ENCODE results near the gene VEGFA.

The VEGFA gene

GRCh38 chr6:43784049-43784855 is 14.2 kb downstream of the VEGFA start:
- DNase-seq (ENCODE audit: low read depth, low spot score) = no peak
- TF ChIP-seq CTCF (IDR thresholded peaks at IDR 0.05; ENCODE audit: low read depth, low read length) = no peak
- in situ Hi-C loops (cut with HindIII; ENCODE audit: low sequenced_read_pairs) = no loop called here
- H3K4me3 ChIP-seq (ENCODE audit: low read depth, low read length) = no peak overlapping the region

DNA sequence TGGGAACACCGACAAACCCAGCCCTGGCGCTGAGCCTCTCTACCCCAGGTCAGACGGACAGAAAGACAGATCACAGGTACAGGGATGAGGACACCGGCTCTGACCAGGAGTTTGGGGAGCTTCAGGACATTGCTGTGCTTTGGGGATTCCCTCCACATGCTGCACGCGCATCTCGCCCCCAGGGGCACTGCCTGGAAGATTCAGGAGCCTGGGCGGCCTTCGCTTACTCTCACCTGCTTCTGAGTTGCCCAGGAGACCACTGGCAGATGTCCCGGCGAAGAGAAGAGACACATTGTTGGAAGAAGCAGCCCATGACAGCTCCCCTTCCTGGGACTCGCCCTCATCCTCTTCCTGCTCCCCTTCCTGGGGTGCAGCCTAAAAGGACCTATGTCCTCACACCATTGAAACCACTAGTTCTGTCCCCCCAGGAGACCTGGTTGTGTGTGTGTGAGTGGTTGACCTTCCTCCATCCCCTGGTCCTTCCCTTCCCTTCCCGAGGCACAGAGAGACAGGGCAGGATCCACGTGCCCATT is 15.3 kb downstream of the VEGFA start:
- no peak overlapping the region for H3K4me3 ChIP-seq (ENCODE audit: low read depth, low read length)
- TF ChIP-seq CTCF (IDR thresholded peaks at IDR 0.05; ENCODE audit: low read depth, low read length) = no peak
- in situ Hi-C loops (cut with HindIII; ENCODE audit: low sequenced_read_pairs) = no loop called here
- DNase-seq (ENCODE audit: low read depth, low spot score) = no peak

GRCh38 chr6:43785904-43786303 is 15.9 kb downstream of the VEGFA start:
- in situ Hi-C loops (cut with HindIII; ENCODE audit: low sequenced_read_pairs) = no loop called here
- no peak for TF ChIP-seq CTCF (IDR thresholded peaks at IDR 0.05; ENCODE audit: low read depth, low read length)
- H3K4me3 ChIP-seq (ENCODE audit: low read depth, low read length) = no peak overlapping the region
- DNase-seq (ENCODE audit: low read depth, low spot score) = no peak

DNA sequence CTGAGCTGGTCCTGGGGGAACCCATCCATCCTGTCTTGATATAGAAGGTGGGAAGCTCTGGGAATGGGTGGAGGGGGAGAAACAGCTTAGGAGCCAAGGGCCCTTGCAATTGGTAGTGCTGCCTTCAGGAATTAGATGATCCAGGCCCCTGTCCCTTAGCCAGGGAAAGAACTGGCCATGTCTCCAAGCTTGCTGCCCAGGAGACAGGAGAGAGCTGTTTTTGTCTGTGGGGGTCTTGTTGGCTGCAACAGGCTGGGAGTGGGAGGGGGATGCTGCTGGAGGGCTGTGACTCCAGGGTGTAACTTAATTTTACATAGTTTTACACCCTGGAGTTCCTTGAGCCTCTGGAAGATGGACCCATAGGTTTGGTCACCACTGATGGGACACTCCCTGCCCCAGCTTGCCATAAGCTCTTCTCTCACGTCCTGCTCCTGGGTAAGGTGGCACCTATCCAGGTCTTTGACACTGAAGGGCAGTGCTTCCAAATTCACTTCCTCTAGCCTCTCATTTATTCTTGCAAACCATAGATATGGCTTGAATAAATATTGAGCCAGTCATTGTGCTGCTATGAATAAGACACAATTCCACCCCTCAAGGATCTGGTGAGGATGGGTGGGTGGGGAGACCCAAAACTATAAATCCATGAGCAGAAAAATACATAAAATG is 16.8 kb downstream of the VEGFA start:
- H3K4me3 ChIP-seq (ENCODE audit: low read depth, low read length) = no peak overlapping the region
- peak; percentile 13 for DNase-seq (ENCODE audit: low read depth, low spot score)
- TF ChIP-seq CTCF (IDR thresholded peaks at IDR 0.05; ENCODE audit: low read depth, low read length) = no peak
- in situ Hi-C loops (cut with HindIII; ENCODE audit: low sequenced_read_pairs) = no loop called here

DNA sequence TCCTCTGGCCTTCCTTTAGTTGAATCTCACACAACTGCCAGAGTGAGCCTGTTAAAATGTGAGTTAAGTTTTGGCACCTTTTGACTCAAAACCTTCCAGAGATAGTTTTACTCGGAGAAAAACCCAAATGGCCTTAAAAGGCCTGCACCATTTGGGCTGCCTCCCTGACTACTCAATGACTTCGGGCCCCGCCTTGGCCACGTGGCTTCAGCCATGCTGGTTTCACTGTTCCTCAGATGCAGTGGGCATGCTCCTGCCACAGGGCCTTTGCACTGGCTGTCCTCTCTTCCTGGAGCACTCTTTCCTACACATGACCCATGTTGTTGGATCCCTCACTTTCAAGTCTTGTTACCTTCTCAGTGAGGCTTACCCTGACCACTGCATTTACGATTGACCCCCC is 18.3 kb downstream of the VEGFA start:
- no peak overlapping the region for H3K4me3 ChIP-seq (ENCODE audit: low read depth, low read length)
- in situ Hi-C loops (cut with HindIII; ENCODE audit: low sequenced_read_pairs) = no loop called here
- TF ChIP-seq CTCF (IDR thresholded peaks at IDR 0.05; ENCODE audit: low read depth, low read length) = no peak
- no peak for DNase-seq (ENCODE audit: low read depth, low spot score)

GRCh38 chr6:43789447-43789846 is 19.4 kb downstream of the VEGFA start:
- H3K4me3 ChIP-seq (ENCODE audit: low read depth, low read length) = no peak overlapping the region
- in situ Hi-C loops (cut with HindIII; ENCODE audit: low sequenced_read_pairs) = no loop called here
- no peak for DNase-seq (ENCODE audit: low read depth, low spot score)
- no peak for TF ChIP-seq CTCF (IDR thresholded peaks at IDR 0.05; ENCODE audit: low read depth, low read length)

Data from astrocyte of the spinal cord (primary cell).